Measurements from ENCODE around the gene TEKT1. TPM values are rescaled to one million over a fixed set of nuclear protein-coding genes. Genes with fewer than 3 reads are reported as not detected.
"Not testable (repeated sequence)": the region's sequence is repeated elsewhere in the genome, so short reads cannot be mapped to it uniquely, and the experiment has no call there.

TEKT1 gene
- not detected for total RNA-seq
- long read RNA-seq, result 0 reads

GRCh38 chr17:6831661-6832263 lies at the start of gene TEKT1:
TSS of gene TEKT1 (minus strand) at chr17:6831729. CDS start at chr17:6830376, 1,353 bp downstream.
- intact Hi-C loops (cut with DNase I), result no loop called here

GRCh38 chr17:6879221-6879975 lies 47.9 kb upstream of the TEKT1 start:
- DNase-seq (ENCODE audit: low spot score); intact Hi-C loops (cut with DNase I): not testable (repeated sequence)

More at GRCh38 chr17:6831661-6832263, at the start of gene TEKT1:
- peak; percentile 78 for DNase-seq (ENCODE audit: low spot score)

GRCh38 chr17:6875276-6875675 lies 43.7 kb upstream of the TEKT1 start:
- DNase-seq (ENCODE audit: low spot score); intact Hi-C loops (cut with DNase I): not testable (repeated sequence)

- no peak for DNase-seq (ENCODE audit: low spot score)
- intact Hi-C loops (cut with DNase I), result no loop called here
Observed at GRCh38 chr17:6872936-6873335, 41.4 kb upstream of the TEKT1 start.

- intact Hi-C loops (cut with DNase I), result no loop called here
- no peak for DNase-seq (ENCODE audit: low spot score)
Observed at GRCh38 chr17:6870841-6871240, 39.3 kb upstream of the TEKT1 start.

GRCh38 chr17:6868582-6868981 lies 37.1 kb upstream of the TEKT1 start:
- intact Hi-C loops (cut with DNase I), result no loop called here
- no peak for DNase-seq (ENCODE audit: low spot score)

- DNase-seq (ENCODE audit: low spot score), result no peak
- intact Hi-C loops (cut with DNase I), result no loop called here
Observed at GRCh38 chr17:6867849-6868248, 36.3 kb upstream of the TEKT1 start.

- intact Hi-C loops (cut with DNase I), result no loop called here
Observed at GRCh38 chr17:6862825-6863224, 31.3 kb upstream of the TEKT1 start.

GRCh38 chr17:6862122-6862521 lies 30.6 kb upstream of the TEKT1 start:
- DNase-seq (ENCODE audit: low spot score), result no peak
- intact Hi-C loops (cut with DNase I), result no loop called here

More at GRCh38 chr17:6862825-6863224, 31.3 kb upstream of the TEKT1 start:
- DNase-seq (ENCODE audit: low spot score), result no peak

- DNase-seq (ENCODE audit: low spot score), result no peak
Observed at GRCh38 chr17:6857904-6858303, 26.4 kb upstream of the TEKT1 start.

GRCh38 chr17:6857336-6857735 lies 25.8 kb upstream of the TEKT1 start:
- intact Hi-C loops (cut with DNase I), result no loop called here
- no peak for DNase-seq (ENCODE audit: low spot score)

More at GRCh38 chr17:6857904-6858303, 26.4 kb upstream of the TEKT1 start:
- intact Hi-C loops (cut with DNase I), result no loop called here

GRCh38 chr17:6856051-6856450 lies 24.5 kb upstream of the TEKT1 start:
- no peak for DNase-seq (ENCODE audit: low spot score)
- intact Hi-C loops (cut with DNase I), result no loop called here

- intact Hi-C loops (cut with DNase I), result no loop called here
- no peak for DNase-seq (ENCODE audit: low spot score)
Observed at GRCh38 chr17:6853764-6854442, 22.4 kb upstream of the TEKT1 start.

- intact Hi-C loops (cut with DNase I), result loop anchor here (10.0 kb wide), 1 partner anchor 156 kb away; no protein-coding TSS in a partner anchor
- not testable (repeated sequence) for DNase-seq (ENCODE audit: low spot score)
Observed at GRCh38 chr17:6848545-6849179, 17.1 kb upstream of the TEKT1 start.

- not testable (repeated sequence) for DNase-seq (ENCODE audit: low spot score)
- intact Hi-C loops (cut with DNase I), result loop anchor here (10.0 kb wide), 1 partner anchor 159 kb away; no protein-coding TSS in a partner anchor
Observed at GRCh38 chr17:6846138-6846537, 14.6 kb upstream of the TEKT1 start.

- not testable (repeated sequence) for DNase-seq (ENCODE audit: low spot score)
- intact Hi-C loops (cut with DNase I), result loop anchor here (5.0 to 10.0 kb wide), 2 partner anchors 160 to 177 kb away; no protein-coding TSS in a partner anchor
Observed at GRCh38 chr17:6844406-6844805, 12.9 kb upstream of the TEKT1 start.

GRCh38 chr17:6843241-6843880 lies 11.8 kb upstream of the TEKT1 start:
- DNase-seq (ENCODE audit: low spot score), result no peak
- intact Hi-C loops (cut with DNase I), result loop anchor here (5.0 to 10.0 kb wide), 2 partner anchors 161 to 176 kb away; no protein-coding TSS in a partner anchor

- intact Hi-C loops (cut with DNase I), result loop anchor here (5.0 to 10.0 kb wide), 2 partner anchors 163 to 174 kb away; no protein-coding TSS in a partner anchor
- not testable (repeated sequence) for DNase-seq (ENCODE audit: low spot score)
Observed at GRCh38 chr17:6841769-6842168, 10.2 kb upstream of the TEKT1 start.

GRCh38 chr17:6830383-6830986 lies 1.0 kb downstream of the TEKT1 start:
- intact Hi-C loops (cut with DNase I), result no loop called here
- no peak for DNase-seq (ENCODE audit: low spot score)
